Breast epithelium (tissue), 4 donors: ENCODE data around the gene EPN2. TPM values are rescaled to one million over a fixed set of nuclear protein-coding genes. Genes with fewer than 3 reads are reported as not detected.

Experiments
- DNase-seq, 2 donors: peaks; one replicate each; pipeline ENCODE4 v3.0.0-alpha.2; 2019; ENCODE audit warnings: low spot score in 2 of 2
- H3K27ac ChIP-seq, 2 donors: fragments of 200-600 bp; sonication (generic) in 1 of 2; one replicate each; pipeline ENCODE4 v1.5.1; 2016 to 2019; ENCODE audit warnings: mild to moderate bottlenecking in 1 of 2
- H3K27me3 ChIP-seq, 2 donors: fragments of 200-600 bp; sonication (generic) in 1 of 2; one replicate each; pipeline versions ENCODE4 v1.5.1 to v1.6.0; 2017 to 2019; ENCODE audit warnings: control low read depth in 1 of 2, mild to moderate bottlenecking in 1 of 2
- H3K36me3 ChIP-seq: fragments of 200-600 bp; one replicate; pipeline ENCODE4 v1.5.1; 2019
- H3K4me1 ChIP-seq, 2 donors: fragments of 200-600 bp; sonication (generic); one replicate each; pipeline ENCODE4 v1.5.1; 2016 to 2019; ENCODE audit warnings: control low read depth in 1 of 2
- H3K4me3 ChIP-seq, 3 donors: fragments of 200-600 bp; sonication (generic); 1 replicate in 2 of 3; 2 replicates in 1 of 3; pipeline ENCODE4 v1.5.1; 2016 to 2019; ENCODE audit warnings: mild to moderate bottlenecking in 3 of 3, moderate library complexity in 2 of 3
- H3K9me3 ChIP-seq, 2 donors: fragments of 200-600 bp; sonication (generic) in 1 of 2; one replicate each; pipeline ENCODE4 v1.5.1; 2016 to 2019; ENCODE audit warnings: control low read depth in 1 of 2
- POLR2A ChIP-seq: fragments of 450-650 bp; IDR thresholded peaks from one replicate; pipeline ENCODE4 v1.6.1; 2016; ENCODE audit warnings: antibody characterized with exemption, mild to moderate bottlenecking, moderate library complexity
- POLR2AphosphoS5 ChIP-seq, 3 donors: sonication (generic); formaldehyde crosslinking; IDR thresholded peaks; one replicate each; pipeline ENCODE4 v1.6.1; 2017; ENCODE audit warnings: antibody characterized with exemption in 3 of 3
- intact Hi-C: fragments of 100-400 bp; cut with DNase I; formaldehyde crosslinking; loops from one replicate; pipeline ENCODE4 v1.15.1; 2023; ENCODE audit warnings: low total_unique reads
- total RNA-seq, 3 donors: library from RNA; depleted of rRNA; stranded (reverse); fragments of >200 nt; gene quantifications; one replicate each; pipeline ENCODE4 v1.1.0, GENCODE V29; 2016
- TF ChIP-seq, protein P1 (sequence below), 3 donors: fragments of 450-650 bp; IDR thresholded peaks; one replicate each; pipeline ENCODE4 v1.5.1; 2016 to 2017; ENCODE audit warnings: antibody characterized with exemption in 3 of 3, mild to moderate bottlenecking in 3 of 3, moderate library complexity in 3 of 3

Gene EPN2
- total RNA-seq, 3 donors from 2014 or later, result 26.6 to 36.7 (median 30.6) TPM

DNA sequence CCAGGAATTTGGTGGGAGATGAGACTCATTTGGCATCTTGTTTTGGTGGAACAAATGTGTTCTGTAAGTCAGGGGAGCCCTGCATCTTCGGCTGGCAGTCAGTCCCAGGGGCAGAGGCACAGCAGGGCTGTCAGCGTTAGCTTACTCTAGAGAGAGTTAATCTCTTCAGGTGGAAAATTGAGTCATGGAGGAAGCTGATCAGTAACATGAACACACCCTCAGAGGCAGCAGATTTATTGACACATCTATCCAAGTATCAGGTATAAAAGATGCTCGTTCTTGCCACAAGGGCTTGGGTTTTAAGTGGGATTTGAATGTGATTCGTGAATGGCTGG is 55.2 kb downstream of the EPN2 start:
- H3K4me1 ChIP-seq, result no peaks in the 10 kb centered on the region
- H3K36me3 ChIP-seq, result no peaks in the 10 kb centered on the region
- TF ChIP-seq POLR2A, result no peak
- TF ChIP-seq, protein P1, sequence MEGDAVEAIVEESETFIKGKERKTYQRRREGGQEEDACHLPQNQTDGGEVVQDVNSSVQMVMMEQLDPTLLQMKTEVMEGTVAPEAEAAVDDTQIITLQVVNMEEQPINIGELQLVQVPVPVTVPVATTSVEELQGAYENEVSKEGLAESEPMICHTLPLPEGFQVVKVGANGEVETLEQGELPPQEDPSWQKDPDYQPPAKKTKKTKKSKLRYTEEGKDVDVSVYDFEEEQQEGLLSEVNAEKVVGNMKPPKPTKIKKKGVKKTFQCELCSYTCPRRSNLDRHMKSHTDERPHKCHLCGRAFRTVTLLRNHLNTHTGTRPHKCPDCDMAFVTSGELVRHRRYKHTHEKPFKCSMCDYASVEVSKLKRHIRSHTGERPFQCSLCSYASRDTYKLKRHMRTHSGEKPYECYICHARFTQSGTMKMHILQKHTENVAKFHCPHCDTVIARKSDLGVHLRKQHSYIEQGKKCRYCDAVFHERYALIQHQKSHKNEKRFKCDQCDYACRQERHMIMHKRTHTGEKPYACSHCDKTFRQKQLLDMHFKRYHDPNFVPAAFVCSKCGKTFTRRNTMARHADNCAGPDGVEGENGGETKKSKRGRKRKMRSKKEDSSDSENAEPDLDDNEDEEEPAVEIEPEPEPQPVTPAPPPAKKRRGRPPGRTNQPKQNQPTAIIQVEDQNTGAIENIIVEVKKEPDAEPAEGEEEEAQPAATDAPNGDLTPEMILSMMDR (IDR thresholded peaks at IDR 0.05), result no peak
- no peak for TF ChIP-seq POLR2AphosphoS5 (IDR thresholded peaks at IDR 0.05)
- no peaks in the 10 kb centered on the region for H3K9me3 ChIP-seq
- no peaks in the 10 kb centered on the region for H3K27me3 ChIP-seq
- no peak for DNase-seq
- intact Hi-C loops, result no loop called here
- H3K4me3 ChIP-seq, result no peak overlapping the region
- peak overlapping the region; percentile 29 to 55 for H3K27ac ChIP-seq

DNA sequence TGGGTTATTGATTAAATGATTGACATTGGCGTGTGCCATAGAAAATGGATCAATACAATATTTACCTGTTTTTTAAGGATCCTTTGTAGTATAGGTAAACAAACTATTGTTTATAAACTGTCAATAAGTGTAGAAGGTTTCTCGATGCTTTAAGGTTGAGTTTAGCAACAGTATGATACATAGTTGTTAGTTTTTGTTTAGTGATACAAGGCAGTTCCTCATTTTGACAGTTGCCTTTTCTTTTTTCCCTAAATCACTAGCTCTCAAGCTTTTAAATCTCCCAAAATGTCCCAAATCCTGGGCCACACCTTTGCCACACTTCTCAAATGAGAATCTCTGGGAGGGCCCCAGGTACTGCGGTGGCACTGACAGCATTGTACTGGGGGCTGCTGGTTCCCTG is 57.3 kb downstream of the EPN2 start:
- H3K27me3 ChIP-seq, result no peaks in the 10 kb centered on the region
- no peak overlapping the region for H3K27ac ChIP-seq
- no peaks in the 10 kb centered on the region for H3K9me3 ChIP-seq
- no peaks in the 10 kb centered on the region for H3K36me3 ChIP-seq
- H3K4me3 ChIP-seq, result no peak overlapping the region
- H3K4me1 ChIP-seq, result no peaks in the 10 kb centered on the region
- TF ChIP-seq, protein P1 (IDR thresholded peaks at IDR 0.05), result no peak
- TF ChIP-seq POLR2A (no peak), POLR2AphosphoS5 (IDR thresholded peaks at IDR 0.05) (no peak)
- intact Hi-C loops, result no loop called here
- DNase-seq, result no peak

DNA sequence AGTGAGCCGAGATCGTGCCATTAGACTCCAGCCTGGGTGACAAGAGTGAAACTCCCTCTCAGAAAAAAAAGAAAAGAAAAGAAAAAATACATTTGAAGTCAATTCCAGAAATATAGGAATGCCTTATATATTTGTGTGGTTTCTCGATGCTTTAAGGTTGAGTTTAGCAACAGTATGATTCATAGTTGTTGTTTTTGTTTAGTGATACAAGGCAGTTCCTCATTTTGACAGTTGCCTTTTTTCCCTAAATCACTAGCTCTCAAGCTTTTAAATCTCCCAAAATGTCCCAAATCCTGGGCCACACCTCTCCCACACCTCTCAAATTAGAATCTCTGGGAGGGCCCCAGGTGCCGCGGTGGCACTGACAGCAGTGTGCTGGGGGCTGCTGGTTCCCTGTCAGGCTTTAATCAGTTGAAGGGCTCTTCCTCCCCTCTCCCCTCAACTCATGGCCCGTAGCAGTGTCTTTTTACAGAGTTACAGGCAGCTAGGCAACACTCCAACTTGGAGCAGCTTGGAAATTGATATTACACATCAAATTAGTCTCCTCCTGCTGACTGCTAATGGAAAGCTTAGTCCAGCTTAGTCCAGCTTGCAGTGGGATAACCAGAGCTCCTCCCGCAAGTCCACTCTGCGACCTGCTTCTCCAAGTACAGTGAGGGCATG is 58.4 kb downstream of the EPN2 start:
- intact Hi-C loops, result no loop called here
- Histone ChIP-seq H3K27ac (no peak overlapping the region), H3K4me3 (no peak overlapping the region), H3K36me3 (no peaks in the 10 kb centered on the region), H3K4me1 (no peaks in the 10 kb centered on the region), H3K27me3 (no peaks in the 10 kb centered on the region), H3K9me3 (no peaks in the 10 kb centered on the region)
- TF ChIP-seq POLR2AphosphoS5 (IDR thresholded peaks at IDR 0.05) (no peak), POLR2A (no peak)
- TF ChIP-seq, protein P1 (IDR thresholded peaks at IDR 0.05), result no peak
- no peak for DNase-seq

DNA sequence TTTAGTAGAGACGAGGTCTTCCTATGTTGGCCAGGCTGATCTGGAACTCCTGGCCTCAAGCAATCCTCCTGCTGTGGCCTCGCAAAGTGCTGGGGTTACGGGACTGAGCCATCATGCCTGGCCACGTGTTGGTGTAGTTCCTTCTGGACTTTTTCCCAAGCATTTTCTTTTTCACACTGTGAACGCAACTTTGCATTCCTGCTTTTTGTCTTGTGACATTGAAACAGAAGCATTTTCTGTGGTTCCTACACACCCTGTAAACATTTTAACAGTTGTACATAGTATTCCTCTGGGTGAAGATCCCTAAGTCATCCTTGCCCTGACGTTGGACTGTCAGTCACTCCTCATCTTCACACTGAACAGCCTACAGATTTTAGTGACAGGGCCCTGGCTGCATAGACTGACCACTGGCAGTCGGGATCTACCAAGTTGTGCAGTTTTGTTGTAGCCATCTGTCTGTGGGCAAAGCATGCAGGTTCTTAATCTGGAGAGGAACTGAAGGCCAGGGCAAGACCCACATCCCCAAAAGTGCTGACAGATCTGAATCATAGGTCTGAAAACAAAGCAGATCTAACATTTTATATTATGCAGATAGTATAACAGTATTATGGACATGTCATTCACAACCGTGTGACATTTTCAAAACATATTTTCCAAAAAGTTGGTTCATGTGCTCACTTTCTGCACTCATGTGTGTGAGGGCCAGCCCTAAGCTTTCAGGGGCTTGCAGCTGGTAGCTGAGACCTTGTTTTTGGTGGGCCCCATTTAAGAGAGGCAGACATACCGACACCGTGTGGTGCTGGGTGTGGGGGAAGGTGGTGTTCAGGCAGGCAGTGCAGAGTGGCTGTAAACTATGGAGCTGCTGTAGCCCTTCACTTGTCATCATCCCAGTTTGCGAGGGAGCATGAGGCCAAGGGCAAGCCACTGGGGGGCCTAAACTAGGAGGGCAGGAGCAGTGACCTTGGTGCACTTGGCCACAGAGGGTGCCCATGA is 59.9 kb downstream of the EPN2 start:
- no peaks in the 10 kb centered on the region for H3K4me1 ChIP-seq
- intact Hi-C loops, result no loop called here
- TF ChIP-seq, protein P1 (IDR thresholded peaks at IDR 0.05), result no peak
- TF ChIP-seq POLR2A (no peak), POLR2AphosphoS5 (IDR thresholded peaks at IDR 0.05) (no peak)
- H3K36me3 ChIP-seq, result no peaks in the 10 kb centered on the region
- H3K9me3 ChIP-seq, result no peaks in the 10 kb centered on the region
- H3K27ac ChIP-seq, result no peak overlapping the region
- no peak overlapping the region for H3K4me3 ChIP-seq
- no peak for DNase-seq
- no peaks in the 10 kb centered on the region for H3K27me3 ChIP-seq

DNA sequence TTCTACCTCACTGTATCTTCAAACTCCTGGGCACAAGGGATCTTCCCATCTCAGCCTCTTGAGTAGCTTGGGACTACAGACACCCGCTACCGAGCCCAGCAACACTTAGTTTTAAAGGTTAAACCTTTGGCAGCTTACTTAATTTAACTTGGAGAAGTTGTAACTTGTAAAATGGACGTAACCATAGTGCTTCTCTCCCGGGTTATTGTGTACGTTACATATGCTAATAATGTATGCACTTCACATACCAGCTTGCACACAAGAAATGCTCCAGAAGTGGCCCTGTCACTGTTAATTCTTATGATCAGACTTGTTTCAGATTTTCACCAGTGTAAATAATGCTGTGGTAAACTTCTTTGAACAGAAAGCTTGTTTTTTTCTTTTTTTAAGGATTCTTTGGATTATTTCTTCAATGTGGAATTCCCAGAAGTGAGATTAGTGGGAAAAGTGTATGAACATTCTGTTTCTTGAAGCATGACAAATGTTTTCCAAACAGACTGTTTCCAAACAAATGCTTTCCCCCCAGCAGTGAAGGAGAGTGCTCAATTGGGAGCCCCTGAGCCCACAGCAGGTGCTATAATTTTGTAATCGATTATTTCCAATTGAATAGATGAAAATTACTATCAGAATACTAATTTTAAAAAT is 61.5 kb downstream of the EPN2 start:
- no peak overlapping the region for H3K4me3 ChIP-seq
- no peaks in the 10 kb centered on the region for H3K27me3 ChIP-seq
- no peak for DNase-seq
- intact Hi-C loops, result no loop called here
- peak overlapping the region in 1 of 2 donors; percentile 35 for H3K27ac ChIP-seq
- TF ChIP-seq POLR2AphosphoS5 (IDR thresholded peaks at IDR 0.05), result no peak
- TF ChIP-seq, protein P1 (IDR thresholded peaks at IDR 0.05), result no peak
- no peak for TF ChIP-seq POLR2A
- no peaks in the 10 kb centered on the region for H3K36me3 ChIP-seq
- H3K9me3 ChIP-seq, result no peaks in the 10 kb centered on the region
- no peaks in the 10 kb centered on the region for H3K4me1 ChIP-seq
